Endothelial cell (in vitro differentiated cells): ENCODE results near the gene ACCSL. TPM values are rescaled to one million over a fixed set of nuclear protein-coding genes. Genes with fewer than 3 reads are reported as not detected.

Experiments
- DNase-seq: peaks from one replicate; pipeline ENCODE4 v3.0.0; 2021; ENCODE audit warnings: low spot score
- H3K27ac Mint-ChIP-seq: one replicate; pipeline ENCODE4 v1.8.0; 2021; ENCODE audit warnings: mixed read lengths, inconsistent platforms; ENCODE audit not compliant: unreplicated experiment
- H3K27me3 Mint-ChIP-seq: one replicate; pipeline ENCODE4 v1.8.0; 2021; ENCODE audit warnings: mild to moderate bottlenecking, moderate library complexity, mixed read lengths, inconsistent platforms; ENCODE audit not compliant: unreplicated experiment
- H3K36me3 Mint-ChIP-seq: one replicate; pipeline ENCODE4 v1.8.0; 2021; ENCODE audit warnings: mild to moderate bottlenecking, low read depth, mixed read lengths, inconsistent platforms; ENCODE audit not compliant: unreplicated experiment
- H3K4me1 Mint-ChIP-seq: one replicate; pipeline ENCODE4 v1.8.0; 2021; ENCODE audit warnings: mild to moderate bottlenecking, mixed read lengths, inconsistent platforms; ENCODE audit not compliant: unreplicated experiment
- H3K4me3 Mint-ChIP-seq: one replicate; pipeline ENCODE4 v1.8.0; 2021; ENCODE audit warnings: mild to moderate bottlenecking, mixed read lengths, inconsistent platforms; ENCODE audit not compliant: unreplicated experiment
- H3K9me3 Mint-ChIP-seq: one replicate; pipeline ENCODE4 v1.8.0; 2021; ENCODE audit warnings: mixed read lengths, inconsistent platforms; ENCODE audit not compliant: unreplicated experiment
- CTCF ChIP-seq: fragments of 200-600 bp; sonication (generic); IDR thresholded peaks from one replicate; pipeline ENCODE4 v1.5.0; 2021; ENCODE audit warnings: antibody characterized with exemption; ENCODE audit not compliant: unreplicated experiment
- total RNA-seq: library from RNA; stranded (reverse); fragmentation: NEBNext Ultra II Directional; extraction: Animal tissue kit (Norgen Biotek cat#: 25700); gene quantifications from one replicate; pipeline ENCODE4 v1.2.1, GENCODE V29; 2021; ENCODE audit not compliant: unreplicated experiment

Gene ACCSL
- total RNA-seq, 1 donor from 2014 or later, result not detected

GRCh38 chr11:44097821-44098220 lies 50.0 kb downstream of the ACCSL start:
- Mint-ChIP-seq H3K27ac (no peak overlapping the region), H3K4me1 (peaks cover 28% of the 10 kb centered on the region), H3K9me3 (no peaks in the 10 kb centered on the region), H3K36me3 (peaks cover 11% of the 10 kb centered on the region), H3K4me3 (no peak overlapping the region), H3K27me3 (peaks cover 10% of the 10 kb centered on the region)
- no peak for TF ChIP-seq CTCF
- no peak for DNase-seq

- H3K36me3 Mint-ChIP-seq, result peaks cover 7% of the 10 kb centered on the region
- no peaks in the 10 kb centered on the region for H3K9me3 Mint-ChIP-seq
- peaks cover 6% of the 10 kb centered on the region for H3K27me3 Mint-ChIP-seq
- peaks cover 12% of the 10 kb centered on the region for H3K4me1 Mint-ChIP-seq
- TF ChIP-seq CTCF, result no peak
- no peak for DNase-seq
- no peak overlapping the region for H3K4me3 Mint-ChIP-seq
- H3K27ac Mint-ChIP-seq, result no peak overlapping the region
Measured at GRCh38 chr11:44101098-44101497, 53.3 kb downstream of the ACCSL start.

- H3K27ac Mint-ChIP-seq, result no peak overlapping the region
- peaks cover 12% of the 10 kb centered on the region for H3K36me3 Mint-ChIP-seq
- no peak for TF ChIP-seq CTCF
- peaks cover 2% of the 10 kb centered on the region for H3K27me3 Mint-ChIP-seq
- peak; percentile 17 for DNase-seq
- H3K9me3 Mint-ChIP-seq, result no peaks in the 10 kb centered on the region
- H3K4me3 Mint-ChIP-seq, result no peak overlapping the region
- H3K4me1 Mint-ChIP-seq, result peaks cover 5% of the 10 kb centered on the region
Measured at GRCh38 chr11:44104481-44105294, 56.9 kb downstream of the ACCSL start.

- H3K9me3 Mint-ChIP-seq, result no peaks in the 10 kb centered on the region
- H3K27ac Mint-ChIP-seq, result no peak overlapping the region
- H3K27me3 Mint-ChIP-seq, result no peaks in the 10 kb centered on the region
- TF ChIP-seq CTCF, result no peak
- H3K36me3 Mint-ChIP-seq, result peaks cover 15% of the 10 kb centered on the region
- H3K4me3 Mint-ChIP-seq, result no peak overlapping the region
- peaks cover 6% of the 10 kb centered on the region for H3K4me1 Mint-ChIP-seq
- DNase-seq, result no peak
Measured at GRCh38 chr11:44108260-44108659, 60.5 kb downstream of the ACCSL start.

Other genes starting within 250 kb of the ACCSL start
- 27.3 TPM for gene ALKBH3, start 167.2 kb upstream of the ACCSL start, total RNA-seq
- 0.15 TPM for gene C11orf96, start 105.3 kb upstream of the ACCSL start, total RNA-seq
- 38.8 TPM for gene ACCS, start 18.3 kb downstream of the ACCSL start, total RNA-seq
- gene EXT2, start 47.7 kb downstream of the ACCSL start, total RNA-seq, result 96.8 TPM